HEK293 (cell line): ENCODE results near the gene CIAO2A.

ENCODE experiments used
- CTCF ChIA-PET: fragments of 350-600 bp; formaldehyde crosslinking; extraction: SDS; loops from one replicate; lab custom pipeline; 2021; ENCODE audit warnings: antibody characterized with exemption; lab: Yijun Ruan, JAX
- POLR2A ChIA-PET: fragments of 300-600 bp; formaldehyde crosslinking; extraction: SDS; loops from one replicate; lab custom pipeline; 2020; ENCODE audit warnings: antibody characterized with exemption, inconsistent platforms; lab: Yijun Ruan, JAX
- H3K27ac ChIP-seq: fragments of 200-500 bp; sonication (Bioruptor generic); 2 replicates; pipeline ENCODE4 v1.5.1; 2014; ENCODE audit warnings: low read depth, low read length, control low read depth, inconsistent platforms; ENCODE audit errors: extremely low read depth
- H3K36me3 ChIP-seq, 2 experiments: fragments of 200-500 bp in 1 of 2; sonication (Bioruptor generic) in 1 of 2; 1 replicate in 1 of 2; 2 replicates in 1 of 2; pipeline ENCODE4 v1.5.1; 2014 to 2017; ENCODE audit warnings: inconsistent platforms in 2 of 2, low read length in 2 of 2; ENCODE audit not compliant: control insufficient read depth in 2 of 2, insufficient read depth in 1 of 2
- H3K4me1 ChIP-seq: fragments of 200-500 bp; sonication (Bioruptor generic); 2 replicates; pipeline ENCODE4 v1.5.1; 2014; ENCODE audit warnings: mild to moderate bottlenecking, low read length, inconsistent platforms; ENCODE audit not compliant: control insufficient read depth, insufficient read depth
- H3K4me3 ChIP-seq: 2 replicates; pipeline ENCODE4 v1.5.1; 2011; ENCODE audit warnings: low read depth, mild to moderate bottlenecking, control low read depth, low read length, moderate library complexity
- H3K9me3 ChIP-seq: fragments of 200-500 bp; sonication (Bioruptor generic); 2 replicates; pipeline ENCODE4 v1.5.1; 2014; ENCODE audit warnings: low read depth, low read length, inconsistent platforms; ENCODE audit not compliant: control insufficient read depth, insufficient read depth
- ATF2 ChIP-seq: fragments of 450-650 bp; formaldehyde crosslinking; IDR thresholded peaks from 2 replicates; pipeline ENCODE4 v1.5.1; 2016; ENCODE audit warnings: missing biosample characterization, missing genetic modification characterization, low read depth
- CTCF ChIP-seq: fragments of 450-650 bp; formaldehyde crosslinking; IDR thresholded peaks from 2 replicates; pipeline ENCODE4 v1.5.1; 2016; ENCODE audit warnings: missing biosample characterization, missing genetic modification characterization
- KLF1 ChIP-seq: fragments of 450-650 bp; formaldehyde crosslinking; IDR thresholded peaks from 2 replicates; pipeline ENCODE4 v1.5.1; 2016; ENCODE audit warnings: missing biosample characterization, missing genetic modification characterization
- KLF7 ChIP-seq: fragments of 450-650 bp; formaldehyde crosslinking; IDR thresholded peaks from 2 replicates; pipeline ENCODE4 v1.5.1; 2016; ENCODE audit warnings: missing biosample characterization, missing genetic modification characterization, borderline replicate concordance
- KLF9 ChIP-seq: fragments of 450-650 bp; formaldehyde crosslinking; IDR thresholded peaks from 2 replicates; pipeline ENCODE4 v1.5.1; 2016; ENCODE audit warnings: missing biosample characterization, missing genetic modification characterization, low read depth
- TRIM28 ChIP-seq: IDR thresholded peaks from 2 replicates; pipeline ENCODE4 v1.6.1; 2011; ENCODE audit warnings: low read length, control low read depth, borderline replicate concordance
- TSHZ1 ChIP-seq: fragments of 450-650 bp; formaldehyde crosslinking; IDR thresholded peaks from 2 replicates; pipeline ENCODE4 v1.5.1; 2016; ENCODE audit warnings: missing biosample characterization, missing genetic modification characterization, borderline replicate concordance
- ZBTB20 ChIP-seq: fragments of 450-650 bp; formaldehyde crosslinking; IDR thresholded peaks from 2 replicates; pipeline ENCODE4 v1.5.1; 2016; ENCODE audit warnings: missing biosample characterization, missing genetic modification characterization
- ZBTB49 ChIP-seq: fragments of 450-650 bp; formaldehyde crosslinking; IDR thresholded peaks from 2 replicates; pipeline ENCODE4 v1.5.1; 2016; ENCODE audit warnings: missing biosample characterization, missing genetic modification characterization, low read depth
- ZNF133 ChIP-seq: fragments of 450-650 bp; formaldehyde crosslinking; IDR thresholded peaks from 2 replicates; pipeline ENCODE4 v1.5.1; 2016; ENCODE audit warnings: missing biosample characterization, missing genetic modification characterization
- ZNF169 ChIP-seq: fragments of 450-650 bp; formaldehyde crosslinking; IDR thresholded peaks from 2 replicates; pipeline ENCODE4 v1.5.1; 2016; ENCODE audit warnings: missing biosample characterization, missing genetic modification characterization
- ZNF2 ChIP-seq: fragments of 450-650 bp; formaldehyde crosslinking; IDR thresholded peaks from 2 replicates; pipeline ENCODE4 v1.5.1; 2016; ENCODE audit warnings: missing biosample characterization, missing genetic modification characterization
- ZNF311 ChIP-seq: fragments of 450-650 bp; formaldehyde crosslinking; IDR thresholded peaks from 2 replicates; pipeline ENCODE4 v1.5.1; 2017; ENCODE audit warnings: missing biosample characterization, missing genetic modification characterization, borderline replicate concordance
- ZNF391 ChIP-seq: fragments of 450-650 bp; formaldehyde crosslinking; IDR thresholded peaks from 2 replicates; pipeline ENCODE4 v1.5.1; 2016; ENCODE audit warnings: low read depth, missing biosample characterization, missing genetic modification characterization, borderline replicate concordance
- ZNF530 ChIP-seq: fragments of 450-650 bp; formaldehyde crosslinking; IDR thresholded peaks from 2 replicates; pipeline ENCODE4 v1.5.1; 2016; ENCODE audit warnings: low read depth, missing biosample characterization, missing genetic modification characterization
- ZNF571 ChIP-seq: fragments of 450-650 bp; formaldehyde crosslinking; IDR thresholded peaks from 2 replicates; pipeline ENCODE4 v1.5.0; 2017; ENCODE audit warnings: missing biosample characterization, missing genetic modification characterization
- ZNF623 ChIP-seq: fragments of 450-650 bp; formaldehyde crosslinking; IDR thresholded peaks from 2 replicates; pipeline ENCODE4 v1.5.1; 2016; ENCODE audit warnings: missing biosample characterization, missing genetic modification characterization
- ZNF707 ChIP-seq: fragments of 450-650 bp; formaldehyde crosslinking; IDR thresholded peaks from 2 replicates; pipeline ENCODE4 v1.5.1; 2016; ENCODE audit warnings: missing biosample characterization, missing genetic modification characterization
- ZNF785 ChIP-seq: fragments of 450-650 bp; formaldehyde crosslinking; IDR thresholded peaks from 2 replicates; pipeline ENCODE4 v1.5.1; 2016; ENCODE audit warnings: missing biosample characterization, missing genetic modification characterization

The CIAO2A gene

GRCh38 chr15:64122936-64123351, 29.3 kb upstream of the CIAO2A start:
- H3K4me1 ChIP-seq: no peaks in the 10 kb centered on the region
- TF ChIP-seq ZNF391 (tag by site-specific recombination) (no peak), ZNF623 (tag by site-specific recombination) (no peak), ZNF311 (tag by site-specific recombination) (no peak), KLF9 (tag by site-specific recombination) (no peak), ZNF785 (tag by site-specific recombination) (no peak), ZNF133 (tag by site-specific recombination) (no peak), ZNF571 (tag by site-specific recombination) (no peak), CTCF (tag by site-specific recombination) (no peak), KLF1 (tag by site-specific recombination) (no peak), TRIM28 (no peak), KLF7 (tag by site-specific recombination) (no peak), ZNF2 (tag by site-specific recombination) (no peak), ZNF530 (tag by site-specific recombination) (no peak), ATF2 (tag by site-specific recombination) (no peak), ZNF169 (tag by site-specific recombination) (no peak), TSHZ1 (tag by site-specific recombination) (no peak), ZBTB20 (tag by site-specific recombination) (no peak), ZNF707 (no peak), ZBTB49 (tag by site-specific recombination) (no peak)
- ChIA-PET CTCF (interaction anchor here (1.2 kb wide), 1 partner anchor 371 kb away, joined by 3 read pairs; no protein-coding TSS in a partner anchor), POLR2A (no interaction called here)
- peaks cover 13 to 81% of the 10 kb centered on the region in 2 experiments for H3K36me3 ChIP-seq
- no peak overlapping the region for H3K4me3 ChIP-seq
- H3K27ac ChIP-seq: no peak overlapping the region
- no peaks in the 10 kb centered on the region for H3K9me3 ChIP-seq
